Caco-2 (cell line): ENCODE measurements around the gene CLK4. TPM values are rescaled to one million over a fixed set of nuclear protein-coding genes. Genes with fewer than 3 reads are reported as not detected.

Source experiments
- BruUV-seq: library from RNA; stranded (reverse); fragments of 400-500 nt; replicated peaks from 2 replicates; lab custom pipeline; 2021; lab: Mats Ljungman, UMichigan
- CTCF ChIA-PET: fragments of 300-600 bp; sonication (Branson Sonifier 250); formaldehyde crosslinking; loops from one replicate; lab custom pipeline; 2022; ENCODE audit warnings: antibody characterized with exemption; lab: Charles Lee
- POLR2A ChIA-PET: fragments of 300-600 bp; sonication (Branson Sonifier 250); formaldehyde crosslinking; loops from one replicate; lab custom pipeline; 2022; ENCODE audit warnings: antibody characterized with exemption; lab: Charles Lee
- DNase-seq, 2 experiments: peaks; one replicate each; pipeline versions ENCODE4 v3.0.0 to v3.0.0-alpha.2; 2020 to 2022
- H3K27me3 ChIP-seq: replicated peaks from 2 replicates; pipeline ENCODE4 v1.6.0; 2011; ENCODE audit warnings: low read length; ENCODE audit not compliant: control insufficient read depth, insufficient read depth
- H3K36me3 ChIP-seq: 2 replicates; pipeline ENCODE4 v1.5.1; 2011; ENCODE audit warnings: low read length; ENCODE audit not compliant: control insufficient read depth, insufficient read depth
- H3K4me1 ChIP-seq: fragments of 250-450 bp; sonication (Bioruptor Pico); 2 replicates; pipeline ENCODE4 v1.5.1; 2020; ENCODE audit warnings: mild to moderate bottlenecking
- H3K4me3 ChIP-seq: 2 replicates; pipeline ENCODE4 v1.5.1; 2011; ENCODE audit warnings: low read depth, mild to moderate bottlenecking, control low read depth, low read length
- H3K9me3 ChIP-seq: fragments of 250-450 bp; sonication (Bioruptor Pico); 2 replicates; pipeline ENCODE4 v1.5.1; 2020; ENCODE audit warnings: mild to moderate bottlenecking, moderate library complexity
- H3K27ac Mint-ChIP-seq: one replicate; pipeline ENCODE4 v1.8.0; 2022; ENCODE audit warnings: mixed read lengths; ENCODE audit not compliant: unreplicated experiment
- H3K27me3 Mint-ChIP-seq: one replicate; pipeline ENCODE4 v1.8.0; 2022; ENCODE audit warnings: mixed read lengths; ENCODE audit not compliant: insufficient read depth, unreplicated experiment
- H3K36me3 Mint-ChIP-seq: one replicate; pipeline ENCODE4 v1.8.0; 2022; ENCODE audit warnings: mild to moderate bottlenecking, mixed read lengths; ENCODE audit not compliant: insufficient read depth, unreplicated experiment
- H3K4me1 Mint-ChIP-seq: one replicate; pipeline ENCODE4 v1.8.0; 2022; ENCODE audit warnings: low read depth, mixed read lengths; ENCODE audit not compliant: unreplicated experiment
- H3K4me3 Mint-ChIP-seq: one replicate; pipeline ENCODE4 v1.8.0; 2022; ENCODE audit warnings: mild to moderate bottlenecking, moderate library complexity, mixed read lengths; ENCODE audit not compliant: unreplicated experiment
- H3K9me3 Mint-ChIP-seq: one replicate; pipeline ENCODE4 v1.8.0; 2022; ENCODE audit warnings: mixed read lengths; ENCODE audit not compliant: unreplicated experiment
- intact Hi-C: fragments of 100-400 bp; cut with micrococcal nuclease; formaldehyde crosslinking; loops from one replicate; pipeline ENCODE4 v1.10.0; 2022; ENCODE audit not compliant: unreplicated experiment
- total RNA-seq: library from RNA; stranded (reverse); gene quantifications from 2 replicates; pipeline ENCODE4 v1.2.3, GENCODE V29; 2022
- TF ChIP-seq, protein P1 (sequence below), 2 experiments: fragments of 200-600 bp in 1 of 2; IDR thresholded peaks; 1 replicate in 1 of 2; 2 replicates in 1 of 2; pipeline versions ENCODE4 v1.5.1 to v1.8.0; 2011 to 2022; ENCODE audit warnings: antibody characterized with exemption in 1 of 2, control low read depth in 1 of 2, inconsistent platforms in 1 of 2, low read depth in 1 of 2, low read length in 1 of 2, mild to moderate bottlenecking in 1 of 2, moderate library complexity in 1 of 2; ENCODE audit not compliant: insufficient read depth in 1 of 2, severe bottlenecking in 1 of 2, unreplicated experiment in 1 of 2

CLK4 gene
- total RNA-seq, 1 experiment from 2014 or later: 26.5 TPM

DNA sequence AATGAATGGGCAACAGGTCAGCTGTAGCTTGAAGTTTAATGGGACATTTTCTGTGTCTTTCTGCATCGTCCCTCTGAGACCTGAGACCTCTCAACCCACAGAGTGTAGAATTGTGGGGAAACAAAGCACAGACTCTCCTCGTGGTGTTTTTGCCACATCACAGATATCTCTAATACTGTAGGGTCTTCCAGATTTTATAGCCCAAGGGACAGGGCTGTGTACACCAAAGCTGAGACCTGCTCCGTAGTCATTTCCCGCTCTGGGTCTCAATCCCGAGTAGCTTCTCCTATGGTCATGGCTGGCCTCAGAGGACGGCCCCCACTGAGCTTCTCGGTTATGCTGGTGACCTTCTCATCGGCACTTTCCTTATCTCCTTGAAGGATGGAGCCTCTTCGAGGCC, 14.9 kb upstream of the CLK4 start:
- H3K27ac Mint-ChIP-seq: no peak overlapping the region
- H3K4me3 ChIP-seq: no peak overlapping the region
- TF ChIP-seq, protein P1, sequence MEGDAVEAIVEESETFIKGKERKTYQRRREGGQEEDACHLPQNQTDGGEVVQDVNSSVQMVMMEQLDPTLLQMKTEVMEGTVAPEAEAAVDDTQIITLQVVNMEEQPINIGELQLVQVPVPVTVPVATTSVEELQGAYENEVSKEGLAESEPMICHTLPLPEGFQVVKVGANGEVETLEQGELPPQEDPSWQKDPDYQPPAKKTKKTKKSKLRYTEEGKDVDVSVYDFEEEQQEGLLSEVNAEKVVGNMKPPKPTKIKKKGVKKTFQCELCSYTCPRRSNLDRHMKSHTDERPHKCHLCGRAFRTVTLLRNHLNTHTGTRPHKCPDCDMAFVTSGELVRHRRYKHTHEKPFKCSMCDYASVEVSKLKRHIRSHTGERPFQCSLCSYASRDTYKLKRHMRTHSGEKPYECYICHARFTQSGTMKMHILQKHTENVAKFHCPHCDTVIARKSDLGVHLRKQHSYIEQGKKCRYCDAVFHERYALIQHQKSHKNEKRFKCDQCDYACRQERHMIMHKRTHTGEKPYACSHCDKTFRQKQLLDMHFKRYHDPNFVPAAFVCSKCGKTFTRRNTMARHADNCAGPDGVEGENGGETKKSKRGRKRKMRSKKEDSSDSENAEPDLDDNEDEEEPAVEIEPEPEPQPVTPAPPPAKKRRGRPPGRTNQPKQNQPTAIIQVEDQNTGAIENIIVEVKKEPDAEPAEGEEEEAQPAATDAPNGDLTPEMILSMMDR (IDR thresholded peaks at IDR 0.05; ENCODE audit: insufficient read depth in 1 of 2, low read depth in 1 of 2, low read length in 1 of 2, severe bottlenecking in 1 of 2, unreplicated experiment in 1 of 2): no peak
- H3K4me1 ChIP-seq: no peaks in the 10 kb centered on the region
- no peaks in the 10 kb centered on the region for H3K36me3 Mint-ChIP-seq
- no peak overlapping the region for H3K4me3 Mint-ChIP-seq
- H3K36me3 ChIP-seq: no peaks in the 10 kb centered on the region
- no peak for DNase-seq
- H3K27me3 ChIP-seq: no peaks in the 10 kb centered on the region
- CTCF ChIA-PET: no interaction called here
- POLR2A ChIA-PET: no interaction called here
- H3K9me3 ChIP-seq: peaks cover 3% of the 10 kb centered on the region
- H3K9me3 Mint-ChIP-seq: peaks cover 20% of the 10 kb centered on the region
- no TSS peak for BruUV-seq
- H3K4me1 Mint-ChIP-seq: no peaks in the 10 kb centered on the region
- H3K27me3 Mint-ChIP-seq: no peaks in the 10 kb centered on the region
- intact Hi-C loops: no loop called here

- Mint-ChIP-seq H3K4me1 (no peaks in the 10 kb centered on the region), H3K27ac (no peak overlapping the region), H3K36me3 (peaks cover 3% of the 10 kb centered on the region), H3K27me3 (no peaks in the 10 kb centered on the region), H3K4me3 (no peak overlapping the region), H3K9me3 (peaks cover 29% of the 10 kb centered on the region)
- Histone ChIP-seq H3K27me3 (no peaks in the 10 kb centered on the region), H3K9me3 (peaks cover 9% of the 10 kb centered on the region), H3K4me1 (peaks cover 2% of the 10 kb centered on the region), H3K36me3 (no peaks in the 10 kb centered on the region), H3K4me3 (no peak overlapping the region)
- POLR2A ChIA-PET: interaction anchor here (0.9 kb wide), 1 partner anchor 10 kb away, joined by 3 read pairs; no protein-coding TSS in a partner anchor
- intact Hi-C loops: no loop called here
- TF ChIP-seq, protein P1 (IDR thresholded peaks at IDR 0.05; ENCODE audit: insufficient read depth in 1 of 2, low read depth in 1 of 2, low read length in 1 of 2, severe bottlenecking in 1 of 2, unreplicated experiment in 1 of 2): no peak
- no peak for DNase-seq
- BruUV-seq: no TSS peak
- CTCF ChIA-PET: no interaction called here
These were observed 13.6 kb upstream of the CLK4 start for GRCh38 chr5:178640331-178641045.

GRCh38 chr5:178637356-178638074, 10.7 kb upstream of the CLK4 start:
- peaks cover 19% of the 10 kb centered on the region for H3K9me3 Mint-ChIP-seq
- peaks cover 12% of the 10 kb centered on the region for H3K4me1 ChIP-seq
- intact Hi-C loops: no loop called here
- no peak overlapping the region for H3K27ac Mint-ChIP-seq
- H3K4me1 Mint-ChIP-seq: no peaks in the 10 kb centered on the region
- H3K36me3 ChIP-seq: no peaks in the 10 kb centered on the region
- H3K36me3 Mint-ChIP-seq: peaks cover 7% of the 10 kb centered on the region
- TF ChIP-seq, protein P1 (IDR thresholded peaks at IDR 0.05; ENCODE audit: insufficient read depth in 1 of 2, low read depth in 1 of 2, low read length in 1 of 2, severe bottlenecking in 1 of 2, unreplicated experiment in 1 of 2): no peak
- no peaks in the 10 kb centered on the region for H3K27me3 Mint-ChIP-seq
- no TSS peak for BruUV-seq
- H3K9me3 ChIP-seq: peaks cover 13% of the 10 kb centered on the region
- H3K4me3 ChIP-seq: no peak overlapping the region
- CTCF ChIA-PET: no interaction called here
- H3K27me3 ChIP-seq: no peaks in the 10 kb centered on the region
- DNase-seq: no peak
- no peak overlapping the region for H3K4me3 Mint-ChIP-seq
- POLR2A ChIA-PET: no interaction called here
